Calu3 (cell line): ENCODE measurements around the gene NOD2. TPM values are rescaled to one million over a fixed set of nuclear protein-coding genes. Genes with fewer than 3 reads are reported as not detected.

ENCODE experiments used
- BruUV-seq: library from RNA; stranded (reverse); fragments of 400-500 nt; replicated peaks from 2 replicates; lab custom pipeline; 2021; lab: Mats Ljungman, UMichigan
- CTCF ChIA-PET: fragments of 300-600 bp; sonication (Branson Sonifier 250); formaldehyde crosslinking; loops from one replicate; lab custom pipeline; 2022; ENCODE audit warnings: antibody characterized with exemption; lab: Charles Lee
- DNase-seq: peaks from one replicate; pipeline ENCODE4 v3.0.0; 2022
- H3K27ac Mint-ChIP-seq: one replicate; pipeline ENCODE4 v1.8.0; 2022; ENCODE audit warnings: mixed read lengths; ENCODE audit not compliant: unreplicated experiment
- H3K27me3 Mint-ChIP-seq: one replicate; pipeline ENCODE4 v1.8.0; 2022; ENCODE audit warnings: mixed read lengths; ENCODE audit not compliant: unreplicated experiment
- H3K36me3 Mint-ChIP-seq: one replicate; pipeline ENCODE4 v1.8.0; 2022; ENCODE audit warnings: mild to moderate bottlenecking, moderate library complexity, mixed read lengths; ENCODE audit not compliant: insufficient read depth, unreplicated experiment
- H3K4me1 Mint-ChIP-seq: one replicate; pipeline ENCODE4 v1.8.0; 2022; ENCODE audit warnings: mild to moderate bottlenecking, low read depth, mixed read lengths; ENCODE audit not compliant: unreplicated experiment
- H3K4me3 Mint-ChIP-seq: one replicate; pipeline ENCODE4 v1.8.0; 2022; ENCODE audit warnings: mild to moderate bottlenecking, low read depth, moderate library complexity, mixed read lengths; ENCODE audit not compliant: unreplicated experiment
- H3K9me3 Mint-ChIP-seq: one replicate; pipeline ENCODE4 v1.8.0; 2022; ENCODE audit warnings: low read depth, mixed read lengths; ENCODE audit not compliant: unreplicated experiment
- CTCF ChIP-seq: fragments of 200-600 bp; IDR thresholded peaks from one replicate; pipeline ENCODE4 v1.8.0; 2022; ENCODE audit warnings: antibody characterized with exemption; ENCODE audit not compliant: unreplicated experiment
- intact Hi-C: fragments of 100-400 bp; cut with micrococcal nuclease; formaldehyde crosslinking; loops from one replicate; pipeline ENCODE4 v1.10.0; 2022; ENCODE audit not compliant: unreplicated experiment
- microRNA-seq: library from miRNA; unstranded; fragments of <30 nt; microRNA quantifications from one replicate; pipeline ENCODE4 v1.2.0, GENCODE V29; 2022
- total RNA-seq: library from RNA; stranded (reverse); gene quantifications from 2 replicates; pipeline ENCODE4 v1.2.3, GENCODE V29; 2022

NOD2 gene
- total RNA-seq, 1 experiment from 2014 or later, result 0.87 TPM

- Mint-ChIP-seq H3K36me3 (no peaks in the 10 kb centered on the region), H3K27ac (no peak overlapping the region), H3K4me3 (no peak overlapping the region), H3K4me1 (no peaks in the 10 kb centered on the region), H3K9me3 (no peaks in the 10 kb centered on the region), H3K27me3 (no peaks in the 10 kb centered on the region)
- no peak for DNase-seq
- no peak for TF ChIP-seq CTCF
- BruUV-seq, result no TSS peak
- intact Hi-C loops, result no loop called here
- CTCF ChIA-PET, result no interaction called here
Observed at GRCh38 chr16:50778284-50779163, 85.1 kb downstream of the NOD2 start.

GRCh38 chr16:50781043-50781442 lies 87.6 kb downstream of the NOD2 start:
- H3K27ac Mint-ChIP-seq, result no peak overlapping the region
- no peaks in the 10 kb centered on the region for H3K36me3 Mint-ChIP-seq
- no TSS peak for BruUV-seq
- H3K4me3 Mint-ChIP-seq, result no peak overlapping the region
- CTCF ChIA-PET, result no interaction called here
- H3K9me3 Mint-ChIP-seq, result no peaks in the 10 kb centered on the region
- H3K27me3 Mint-ChIP-seq, result no peaks in the 10 kb centered on the region
- DNase-seq, result no peak
- TF ChIP-seq CTCF, result no peak
- no peaks in the 10 kb centered on the region for H3K4me1 Mint-ChIP-seq
- intact Hi-C loops, result no loop called here

GRCh38 chr16:50781518-50781917 lies 88.1 kb downstream of the NOD2 start:
- no peak overlapping the region for H3K4me3 Mint-ChIP-seq
- intact Hi-C loops, result no loop called here

More at GRCh38 chr16:50781518-50781917, 88.1 kb downstream of the NOD2 start:
- H3K36me3 Mint-ChIP-seq, result no peaks in the 10 kb centered on the region
- no peak for TF ChIP-seq CTCF
- BruUV-seq, result no TSS peak
- CTCF ChIA-PET, result no interaction called here
- H3K27ac Mint-ChIP-seq, result no peak overlapping the region
- H3K4me1 Mint-ChIP-seq, result no peaks in the 10 kb centered on the region
- H3K9me3 Mint-ChIP-seq, result no peaks in the 10 kb centered on the region
- H3K27me3 Mint-ChIP-seq, result no peaks in the 10 kb centered on the region
- DNase-seq, result no peak

Small RNAs within 50 kb of the gene (microRNA-seq; reads per million reads assigned to microRNA genes)
- not detected for gene MIR3181

Other genes starting within 250 kb of the NOD2 start
- 0.20 and 0.31 TPM in 2 replicates for gene NKD1, start 145.2 kb upstream of the NOD2 start, total RNA-seq
- not detected in 2 replicates for gene SNX20, start 12.3 kb upstream of the NOD2 start, total RNA-seq
- 29.2 and 31.8 TPM in 2 replicates for gene CYLD, start 48.5 kb downstream of the NOD2 start, total RNA-seq